Naive thymus-derived CD8-positive, alpha-beta T cell (primary cell): Measurements from ENCODE around the gene SDCBP2. TPM values are rescaled to one million over a fixed set of nuclear protein-coding genes. Genes with fewer than 3 reads are reported as not detected.
A peak's percentile ranks its signal among the peaks of the same experiment; 100 is the strongest.

Source experiments
- ATAC-seq, 2 donors: fragments of 150-1000 bp; cut with Tn5 transposase in 1 of 2; sonication (Bioruptor Pico), chemical (Tn5 transposase) in 1 of 2; 1 replicate in 1 of 2; 2 replicates in 1 of 2; pipeline ENCODE4 v1.10.0; 2021; ENCODE audit warnings: mild to moderate bottlenecking in 2 of 2, moderate library complexity in 2 of 2
- POLR2A ChIA-PET: fragments of 350-600 bp; sonication (Branson Sonifier 250); formaldehyde crosslinking; loops from one replicate; lab custom pipeline; 2021; ENCODE audit warnings: antibody characterized with exemption; lab: Charles Lee
- DNase-seq, 10 donors: peaks; one replicate each; pipeline versions ENCODE4 v3.0.0 to v3.0.0-alpha.2; 2020 to 2022
- H3K27ac Mint-ChIP-seq, 10 donors: one replicate each; pipeline ENCODE4 v1.8.0; 2020 to 2022; ENCODE audit warnings: mild to moderate bottlenecking in 10 of 10, mixed read lengths in 10 of 10, moderate library complexity in 4 of 10, inconsistent platforms in 1 of 10
- H3K27me3 Mint-ChIP-seq, 5 donors: one replicate each; pipeline ENCODE4 v1.8.0; 2021 to 2022; ENCODE audit warnings: mixed read lengths in 5 of 5
- H3K36me3 Mint-ChIP-seq, 3 donors: one replicate each; pipeline ENCODE4 v1.8.0; 2020 to 2022; ENCODE audit warnings: mixed read lengths in 3 of 3, mild to moderate bottlenecking in 2 of 3, inconsistent platforms in 1 of 3
- H3K4me1 Mint-ChIP-seq, 4 donors: one replicate each; pipeline ENCODE4 v1.8.0; 2021 to 2022; ENCODE audit warnings: mixed read lengths in 4 of 4
- H3K4me3 Mint-ChIP-seq, 10 donors: one replicate each; pipeline ENCODE4 v1.8.0; 2020 to 2022; ENCODE audit warnings: mild to moderate bottlenecking in 10 of 10, mixed read lengths in 10 of 10, moderate library complexity in 6 of 10, inconsistent platforms in 1 of 10
- H3K9me3 Mint-ChIP-seq, 9 donors: one replicate each; pipeline ENCODE4 v1.8.0; 2020 to 2022; ENCODE audit warnings: mixed read lengths in 9 of 9, mild to moderate bottlenecking in 3 of 9, inconsistent platforms in 1 of 9, moderate library complexity in 1 of 9
- polyA plus RNA-seq, 3 donors: library from polyadenylated mRNA; unstranded; fragments of 300-500 nt; fragmentation: Illumina TruSeq; gene quantifications; one replicate each; pipeline ENCODE4 v1.2.3, GENCODE V29; 2021
- total RNA-seq, 8 experiments: library from RNA in 2 of 8; stranded (reverse) in 2 of 8; gene quantifications; one replicate each; pipeline ENCODE4 v1.2.3 and lab custom pipeline; 2021 to 2026

SDCBP2 gene
- total and polyA plus RNA-seq, 5 experiments from 2014 or later, result 0.81 to 3.3 (median 1.5) TPM

GRCh38 chr20:1286267-1287024, 42.5 kb downstream of the SDCBP2 start:
- POLR2A ChIA-PET, result interaction anchor here (0.7 to 2.5 kb wide), 9 partner anchors 8 to 1922 kb away, joined by 3 to 19 read pairs (median 5); partner anchors contain the start of gene SNPH
- Mint-ChIP-seq H3K36me3 (peaks cover 0 to 14% (median 6%) of the 10 kb centered on the region in 3 donors), H3K4me1 (peaks cover 47 to 78% (median 76%) of the 10 kb centered on the region in 4 donors), H3K9me3 (no peaks in the 10 kb centered on the region), H3K4me3 (peak overlapping the region; percentile 61 to 94 (median 82)), H3K27me3 (no peaks in the 10 kb centered on the region), H3K27ac (peak overlapping the region; percentile 91 to 97 (median 96))
- peak in 9 of 10 donors; percentile 24 to 78 (median 51) for DNase-seq
- peak; percentile 83 to 88 for ATAC-seq

- ATAC-seq, result peak in 1 of 2 donors; percentile 19
- H3K4me1 Mint-ChIP-seq, result peaks cover 50 to 86% (median 81%) of the 10 kb centered on the region in 4 donors
- H3K27me3 Mint-ChIP-seq, result no peaks in the 10 kb centered on the region
- peak overlapping the region; percentile 40 to 97 (median 88) for H3K27ac Mint-ChIP-seq
- H3K36me3 Mint-ChIP-seq, result peaks cover 0 to 8% (median 4%) of the 10 kb centered on the region in 3 donors
- peak in 1 of 10 donors; percentile 10 for DNase-seq
- POLR2A ChIA-PET, result interaction anchor here (0.8 to 5.8 kb wide), 4 partner anchors 9 to 46 kb away, joined by 3 to 33 read pairs (median 4); partner anchors contain the start of gene SNPH
- H3K9me3 Mint-ChIP-seq, result no peaks in the 10 kb centered on the region
- H3K4me3 Mint-ChIP-seq, result peak overlapping the region in 5 of 10 donors; percentile 8 to 81 (median 46)
These were observed 45.1 kb downstream of the SDCBP2 start for GRCh38 chr20:1283522-1284510.

DNA sequence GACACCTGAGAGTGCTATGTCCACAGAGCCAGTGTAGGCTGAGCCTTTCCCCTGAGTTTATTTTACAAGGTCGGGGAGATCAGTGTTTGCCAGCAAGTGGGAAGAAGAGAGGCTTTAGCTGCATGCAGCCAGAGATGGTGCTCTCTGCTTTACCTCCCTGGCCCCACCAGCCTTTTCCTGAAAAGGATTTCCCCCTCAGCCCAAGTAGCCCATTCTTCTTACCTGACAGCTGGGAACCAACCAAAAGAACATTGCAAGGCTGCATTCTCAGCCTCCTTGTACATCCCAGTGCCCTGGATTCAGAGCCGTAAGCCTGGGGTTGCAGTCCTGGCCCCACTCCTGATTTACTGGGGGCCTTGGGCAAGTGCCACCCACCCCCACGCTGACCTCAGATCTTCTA, 46.0 kb downstream of the SDCBP2 start:
- ATAC-seq (no peak), DNase-seq (no peak)
- H3K27me3 Mint-ChIP-seq, result no peaks in the 10 kb centered on the region
- H3K4me3 Mint-ChIP-seq, result peak overlapping the region in 3 of 10 donors; percentile 2 to 48 (median 34)
- H3K9me3 Mint-ChIP-seq, result no peaks in the 10 kb centered on the region
- POLR2A ChIA-PET, result interaction anchor here (0.9 to 5.8 kb wide), 4 partner anchors 9 to 55 kb away, joined by 3 to 33 read pairs (median 4); partner anchors contain the start of gene SNPH
- peaks cover 0 to 7% (median under 1%) of the 10 kb centered on the region in 3 donors for H3K36me3 Mint-ChIP-seq
- peaks cover 47 to 82% (median 77%) of the 10 kb centered on the region in 4 donors for H3K4me1 Mint-ChIP-seq
- H3K27ac Mint-ChIP-seq, result peak overlapping the region; percentile 3 to 97 (median 82)

- Mint-ChIP-seq H3K27ac (peak overlapping the region; percentile 75 to 96 (median 85)), H3K4me1 (peaks cover 35 to 67% (median 63%) of the 10 kb centered on the region in 4 donors), H3K27me3 (no peaks in the 10 kb centered on the region), H3K36me3 (peaks cover 0 to 4% (median 0%) of the 10 kb centered on the region in 3 donors), H3K9me3 (no peaks in the 10 kb centered on the region), H3K4me3 (peak overlapping the region; percentile 24 to 75 (median 67))
- DNase-seq (peak in 1 of 10 donors; percentile 11), ATAC-seq (peak in 1 of 2 donors; percentile 51)
- POLR2A ChIA-PET, result interaction anchor here (0.7 to 5.8 kb wide), 5 partner anchors 11 to 108 kb away, joined by 3 to 33 read pairs (median 3); partner anchors contain the start of genes RAD21L1 and SNPH
These were observed 47.5 kb downstream of the SDCBP2 start for GRCh38 chr20:1281279-1282057.

DNA sequence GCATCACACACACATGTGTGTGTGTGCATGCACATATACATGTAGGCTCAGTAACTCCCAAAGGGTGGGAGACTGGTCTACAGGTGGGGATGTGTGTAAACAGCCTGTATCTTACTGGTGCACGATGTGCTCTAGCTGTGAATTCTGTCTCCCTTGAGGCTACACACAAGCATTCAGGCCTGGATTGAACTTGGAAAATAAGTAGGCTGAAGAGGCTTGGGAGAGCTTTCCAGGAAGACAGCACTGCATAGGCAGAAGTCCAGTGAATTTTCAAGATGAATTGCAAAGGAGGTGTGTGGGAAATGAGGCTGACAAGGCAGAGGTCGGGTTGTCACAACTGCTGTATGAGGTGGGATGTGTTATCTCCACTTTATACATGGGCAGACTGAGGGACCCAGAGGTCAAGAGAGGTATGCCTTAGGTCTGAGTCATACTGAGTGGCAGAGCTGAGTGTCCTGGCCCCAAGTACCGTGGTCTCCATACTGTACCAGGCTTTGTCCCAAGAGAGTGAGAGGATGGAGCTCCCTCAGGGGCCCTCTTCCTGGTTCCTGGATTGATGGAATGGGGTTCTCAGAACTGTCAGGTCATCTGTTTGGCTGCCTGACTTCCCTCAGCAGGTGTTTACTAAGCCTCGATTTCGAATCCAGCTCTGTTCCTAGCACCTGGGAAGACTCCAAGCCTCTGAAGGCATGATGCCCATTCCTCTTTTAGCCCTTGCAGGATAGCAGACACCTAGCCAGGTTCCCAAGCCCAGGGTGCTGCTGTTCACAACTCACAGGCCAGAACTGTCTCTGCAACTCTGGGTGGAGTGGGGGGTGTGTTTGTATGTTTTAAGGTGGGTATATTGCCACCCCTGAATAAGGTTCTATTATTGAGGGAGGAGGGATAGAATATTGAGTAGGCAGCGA, 48.5 kb downstream of the SDCBP2 start:
- Mint-ChIP-seq H3K9me3 (no peaks in the 10 kb centered on the region), H3K36me3 (peaks cover 0 to 8% (median 0%) of the 10 kb centered on the region in 3 donors), H3K4me3 (peak overlapping the region in 8 of 10 donors; percentile 21 to 75 (median 67)), H3K27ac (peak overlapping the region; percentile 75 to 96 (median 85)), H3K27me3 (no peaks in the 10 kb centered on the region), H3K4me1 (peaks cover 35 to 66% (median 59%) of the 10 kb centered on the region in 4 donors)
- POLR2A ChIA-PET, result interaction anchor here (1.0 to 5.8 kb wide), 3 partner anchors 10 to 55 kb away, joined by 3 to 33 read pairs (median 4); partner anchors contain the start of genes RAD21L1 and SNPH
- DNase-seq (no peak), ATAC-seq (peak in 1 of 2 donors; percentile 41)

DNA sequence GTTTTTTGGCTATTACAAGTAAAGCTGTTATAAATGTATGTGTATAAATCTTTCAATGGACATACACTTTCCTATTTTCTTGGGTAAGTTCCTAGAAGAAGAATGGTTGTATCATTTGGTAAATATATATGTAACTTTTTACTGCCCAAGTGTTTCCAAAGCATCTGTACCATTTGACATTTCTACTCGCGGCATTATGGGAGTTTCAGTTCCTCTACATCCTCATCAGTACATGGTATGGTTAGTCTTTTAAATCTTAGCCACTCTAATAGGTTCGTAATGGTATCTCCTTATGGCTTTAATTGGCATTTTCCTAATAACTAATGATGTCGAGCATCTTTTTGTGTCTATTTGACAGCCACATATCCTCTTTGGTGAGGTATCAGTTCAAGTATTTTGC, 49.9 kb downstream of the SDCBP2 start:
- ATAC-seq (no peak), DNase-seq (no peak)
- Mint-ChIP-seq H3K36me3 (peaks cover 0 to 10% (median 0%) of the 10 kb centered on the region in 3 donors), H3K9me3 (no peaks in the 10 kb centered on the region), H3K4me3 (no peak overlapping the region), H3K4me1 (peaks cover 30 to 61% (median 52%) of the 10 kb centered on the region in 4 donors), H3K27me3 (no peaks in the 10 kb centered on the region), H3K27ac (peak overlapping the region in 4 of 10 donors; percentile 25 to 90 (median 80))
- POLR2A ChIA-PET, result interaction anchor here (1.4 kb wide), 1 partner anchor 8 kb away, joined by 3 read pairs; no protein-coding TSS in a partner anchor

GRCh38 chr20:1277529-1278322, 51.2 kb downstream of the SDCBP2 start:
- no peaks in the 10 kb centered on the region for H3K9me3 Mint-ChIP-seq
- DNase-seq (no peak), ATAC-seq (no peak)
- no peak overlapping the region for H3K4me3 Mint-ChIP-seq
- peaks cover 33 to 61% (median 52%) of the 10 kb centered on the region in 4 donors for H3K4me1 Mint-ChIP-seq
- POLR2A ChIA-PET, result interaction anchor here (1.4 kb wide), 1 partner anchor 9 kb away, joined by 3 read pairs; no protein-coding TSS in a partner anchor
- H3K27me3 Mint-ChIP-seq, result no peaks in the 10 kb centered on the region
- peaks cover 0 to 7% (median 0%) of the 10 kb centered on the region in 3 donors for H3K36me3 Mint-ChIP-seq
- H3K27ac Mint-ChIP-seq, result no peak overlapping the region

GRCh38 chr20:1275919-1276318, 53.0 kb downstream of the SDCBP2 start:
- Mint-ChIP-seq H3K9me3 (no peaks in the 10 kb centered on the region), H3K4me1 (peaks cover 36 to 67% (median 55%) of the 10 kb centered on the region in 4 donors), H3K4me3 (no peak overlapping the region), H3K27ac (peak overlapping the region in 7 of 10 donors; percentile 0 to 83 (median 47)), H3K36me3 (peaks cover 0 to 10% (median 0%) of the 10 kb centered on the region in 3 donors), H3K27me3 (no peaks in the 10 kb centered on the region)
- ATAC-seq, result no peak
- POLR2A ChIA-PET, result interaction anchor here (2.1 kb wide), 1 partner anchor 9 kb away, joined by 14 read pairs; the partner anchor contains the start of gene SNPH
- no peak for DNase-seq

DNA sequence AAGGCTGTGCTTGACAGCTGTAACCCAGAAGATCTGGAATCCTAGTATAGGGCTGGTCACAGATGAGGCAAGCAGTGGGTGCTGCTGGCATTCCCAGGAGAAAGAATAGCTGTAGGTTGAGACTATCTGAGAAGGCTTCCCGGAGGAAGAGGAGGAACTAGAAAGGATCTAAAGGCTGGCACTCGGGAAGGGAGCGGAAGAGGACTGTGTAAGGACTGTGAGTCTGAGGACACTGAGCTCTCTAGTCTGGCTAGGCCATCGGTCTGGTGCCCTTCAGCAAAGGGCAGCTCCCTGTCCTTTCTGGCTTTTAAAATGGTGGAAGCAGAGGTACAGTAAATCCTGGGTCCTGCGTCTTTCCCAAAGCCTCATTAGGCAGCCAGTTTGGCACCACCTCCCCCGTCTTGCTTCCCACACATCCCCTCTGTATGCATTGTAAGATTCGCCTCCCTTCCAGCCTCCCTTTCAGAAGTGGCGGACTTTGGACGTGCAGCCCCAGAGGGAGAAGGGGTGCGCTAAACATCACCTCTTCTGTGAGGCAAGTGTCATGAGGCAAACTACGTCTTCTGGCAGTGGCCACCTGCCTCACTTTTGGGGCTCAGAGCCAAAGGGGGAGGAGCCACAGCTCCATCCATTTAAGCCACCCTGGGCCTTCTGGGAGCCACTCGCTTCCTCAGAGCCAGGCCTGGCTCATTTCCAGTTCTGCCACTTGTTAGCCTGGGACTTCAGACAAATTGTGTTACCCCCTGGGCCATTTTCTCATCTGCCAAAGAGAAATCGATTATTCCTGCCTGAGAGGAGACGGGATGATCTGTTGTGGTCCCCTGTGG, 54.2 kb downstream of the SDCBP2 start:
- Mint-ChIP-seq H3K27ac (peak overlapping the region in 9 of 10 donors; percentile 2 to 89 (median 78)), H3K36me3 (peaks cover 0 to 12% (median 0%) of the 10 kb centered on the region in 3 donors), H3K4me3 (peak overlapping the region in 2 of 10 donors; percentile 11 to 36), H3K9me3 (no peaks in the 10 kb centered on the region), H3K4me1 (peaks cover 37 to 61% (median 52%) of the 10 kb centered on the region in 4 donors), H3K27me3 (no peaks in the 10 kb centered on the region)
- DNase-seq, result no peak
- ATAC-seq, result no peak
- POLR2A ChIA-PET, result interaction anchor here (1.1 to 2.1 kb wide), 3 partner anchors 8 to 23 kb away, joined by 3 to 14 read pairs (median 4); partner anchors contain the start of gene SNPH
